GM19395 (cell line): ENCODE results near the gene LPP.

Source experiments
- ATAC-seq: cut with Tn5 transposase; IDR thresholded peaks from one replicate; pipeline ENCODE4 v1.9.1; 2021; ENCODE audit warnings: mild to moderate bottlenecking, moderate library complexity; ENCODE audit not compliant: unreplicated experiment

LPP gene

GRCh38 chr3:188533172-188533571 is 379.2 kb downstream of the LPP start:
- ATAC-seq = no peak

DNA sequence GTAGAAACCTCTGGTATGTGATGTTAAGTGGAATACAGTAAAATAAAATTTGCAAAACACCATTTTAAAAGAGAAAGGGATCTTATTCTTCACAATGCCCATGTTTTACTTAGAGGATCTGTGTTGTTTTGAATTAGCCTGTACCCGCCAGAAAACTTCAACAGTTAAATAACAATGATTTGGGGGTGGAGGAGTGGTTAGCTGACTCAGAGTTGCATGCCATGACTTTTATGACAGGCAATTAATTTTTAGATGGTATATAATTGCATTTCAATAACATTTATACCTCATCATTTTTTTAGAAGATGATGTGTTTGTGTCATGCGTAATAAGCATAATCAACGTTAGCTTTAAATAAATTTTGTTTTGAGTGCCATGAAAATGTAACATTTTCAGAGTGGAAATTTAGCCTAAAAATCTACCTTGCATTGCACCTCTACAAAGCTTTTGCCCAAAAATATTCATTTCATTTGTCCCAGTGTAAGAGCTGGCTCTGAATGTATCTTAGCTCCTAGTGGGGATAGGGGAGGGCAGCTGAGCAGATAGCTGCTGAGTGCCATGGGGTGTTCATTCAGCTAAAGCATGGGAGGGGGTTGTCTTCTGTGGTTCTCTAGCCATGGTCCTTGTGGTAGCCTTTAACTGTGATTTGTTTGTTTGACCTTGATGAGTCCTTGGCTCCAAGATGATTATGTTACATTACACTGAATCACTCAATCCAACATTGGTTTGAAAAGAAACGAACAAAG is 379.8 kb downstream of the LPP start:
- ATAC-seq = no peak

DNA sequence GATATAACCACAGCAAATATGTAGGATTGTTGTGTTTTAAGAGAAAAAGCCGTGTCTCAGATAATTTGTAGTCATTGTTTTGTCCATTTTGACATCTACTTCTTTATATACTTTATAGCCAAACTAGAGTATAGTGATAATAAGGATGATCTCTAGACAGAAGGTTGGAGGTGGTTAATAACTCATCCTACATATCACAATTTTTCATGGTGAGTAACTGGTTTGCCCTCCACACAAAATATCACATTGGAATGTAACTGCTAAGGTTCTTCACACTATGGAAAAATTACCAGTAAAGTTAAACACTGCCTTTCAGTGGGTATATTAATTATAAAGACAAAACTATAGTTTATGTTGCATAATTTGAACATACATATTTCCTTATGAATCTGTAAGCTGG is 380.7 kb downstream of the LPP start:
- no peak for ATAC-seq

DNA sequence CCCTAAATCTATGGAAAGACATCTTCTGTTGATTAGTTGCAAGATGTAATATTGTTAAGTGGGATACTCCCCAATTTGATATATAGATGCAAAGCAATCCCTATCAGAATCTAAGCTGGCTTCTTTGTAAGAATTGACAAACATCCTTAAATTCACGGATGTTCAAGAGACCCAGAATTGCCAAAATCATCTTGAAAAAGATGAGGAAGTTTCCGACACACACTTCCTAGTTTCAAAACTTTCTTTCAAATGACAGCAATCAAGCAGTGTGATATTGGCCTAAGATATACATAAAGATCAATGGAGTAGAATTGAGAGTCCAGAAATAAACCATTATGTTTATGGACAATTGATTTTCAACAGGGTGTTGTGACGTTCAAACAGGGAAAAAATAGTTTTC is 383.6 kb downstream of the LPP start:
- ATAC-seq = no peak

DNA sequence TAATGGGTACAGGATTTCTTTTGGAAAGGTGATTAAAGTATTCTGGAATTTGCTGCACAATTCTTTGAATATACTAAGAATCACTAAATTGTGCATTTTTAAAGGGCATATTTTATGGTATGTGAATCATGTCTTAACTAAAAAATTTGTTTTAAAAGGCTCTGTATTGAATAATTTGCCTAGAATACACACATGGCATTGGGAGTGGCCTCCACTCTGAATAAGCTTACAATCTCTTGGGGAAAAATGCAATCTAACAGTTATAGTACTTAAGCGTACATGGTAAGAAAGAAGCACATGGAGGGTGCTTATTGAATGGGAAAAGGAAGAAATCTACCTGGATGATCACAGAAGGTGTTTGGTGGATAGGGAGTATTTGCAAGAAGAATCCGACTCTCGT is 385.1 kb downstream of the LPP start:
- ATAC-seq = no peak

DNA sequence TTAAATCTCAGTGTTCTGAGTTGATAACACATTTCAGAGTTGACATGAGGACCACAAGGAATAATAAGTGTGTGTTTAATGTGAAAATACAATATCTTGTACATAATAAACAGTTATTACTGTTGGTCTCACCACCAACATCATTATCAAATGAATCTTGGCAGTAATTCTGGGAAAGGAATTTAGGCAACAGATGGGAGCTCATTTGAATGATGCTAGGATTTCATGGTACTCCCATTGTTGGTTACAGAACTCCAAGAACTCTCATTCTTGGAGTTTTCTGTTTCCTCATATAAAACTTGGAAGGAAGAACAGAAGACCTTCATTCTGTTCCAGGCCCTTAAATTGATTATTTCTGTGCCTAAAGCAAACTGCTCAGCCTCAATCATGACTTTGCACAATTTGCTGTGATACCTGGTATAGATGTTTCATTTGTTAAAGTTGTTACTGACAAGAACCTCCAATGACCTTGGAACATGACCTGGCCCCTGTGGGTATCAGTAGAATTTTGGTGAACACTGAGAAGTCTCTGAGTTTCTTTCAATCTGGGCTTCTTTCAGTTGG is 385.8 kb downstream of the LPP start:
- ATAC-seq = no peak

DNA sequence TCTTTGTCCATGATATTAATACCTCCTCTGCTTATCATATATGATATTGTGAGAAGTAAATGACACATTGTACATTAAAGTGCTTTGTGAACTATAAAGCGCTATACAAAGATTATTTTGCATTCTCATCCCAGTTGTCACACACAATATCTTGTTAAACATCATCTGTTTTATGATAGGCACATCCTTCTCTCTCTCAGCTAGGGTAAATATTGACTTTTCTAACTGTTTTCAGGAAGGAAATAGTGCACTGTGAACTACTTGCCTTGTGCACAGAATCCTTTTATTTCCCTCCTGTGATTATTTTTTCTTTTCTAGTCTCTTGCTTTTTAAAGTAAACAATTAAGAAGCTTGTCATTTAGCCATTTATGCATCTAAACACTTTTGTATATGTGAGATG is 388.2 kb downstream of the LPP start:
- no peak for ATAC-seq

- ATAC-seq = no peak
Measured at GRCh38 chr3:188544012-188544411, 390.1 kb downstream of the LPP start.

DNA sequence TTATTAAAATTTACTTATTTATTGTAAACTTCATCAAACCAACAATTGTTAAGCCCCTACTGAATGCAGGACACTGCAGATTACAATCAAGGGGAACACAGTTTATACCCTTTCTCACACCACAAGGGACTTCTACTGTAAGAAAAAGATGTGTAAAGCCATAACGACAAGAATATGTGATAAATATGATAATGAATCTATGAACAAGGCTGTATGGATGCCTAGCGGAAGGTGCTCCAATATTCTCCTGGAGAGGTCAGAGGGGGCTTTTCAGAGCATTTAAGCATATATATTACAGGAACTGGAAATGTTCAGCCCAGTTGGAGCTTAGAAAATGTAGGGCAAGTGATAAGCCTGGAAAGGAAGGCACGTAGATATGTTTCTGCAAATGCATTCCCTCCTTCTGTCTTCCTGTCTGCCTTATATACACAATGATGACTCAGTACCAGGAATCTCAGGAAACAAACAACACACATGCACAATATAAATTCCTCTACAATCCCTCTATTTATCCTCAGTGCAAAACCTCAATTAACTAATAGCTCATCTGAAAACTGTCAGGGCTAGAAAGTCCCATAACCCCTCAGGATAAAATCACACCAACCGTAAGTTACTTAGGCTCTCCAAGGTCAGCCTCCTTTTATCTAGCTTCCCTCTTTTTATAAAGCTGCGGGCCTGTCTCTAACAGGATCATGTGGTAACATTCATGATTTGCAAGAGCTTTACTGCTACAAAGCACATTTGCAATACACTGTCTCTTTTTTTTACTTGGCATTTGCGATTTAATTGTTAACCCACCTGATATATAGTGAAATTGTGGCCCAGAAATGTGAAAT is 393.1 kb downstream of the LPP start:
- no peak for ATAC-seq

GRCh38 chr3:188553569-188553968 is 399.6 kb downstream of the LPP start:
- no peak for ATAC-seq

- ATAC-seq = no peak
Measured at GRCh38 chr3:188554404-188554803, 400.4 kb downstream of the LPP start.

DNA sequence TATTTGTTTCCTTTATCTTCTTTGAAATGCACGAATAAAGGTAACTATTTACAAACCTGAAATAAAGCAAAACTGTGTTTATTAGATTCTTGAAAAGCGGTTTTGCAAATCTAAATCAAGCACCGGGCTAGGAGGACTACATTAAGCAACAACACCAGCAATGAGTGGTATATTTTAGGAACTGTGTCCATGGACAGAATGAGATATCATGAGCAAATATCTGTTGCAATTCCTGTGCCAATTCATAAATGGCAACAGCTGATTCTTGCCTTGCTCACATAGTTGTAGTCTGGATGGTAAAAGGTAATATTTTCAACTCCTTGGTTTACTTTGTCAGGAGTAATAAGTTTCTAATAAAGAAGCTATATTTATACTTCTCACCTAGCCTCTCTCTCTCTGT is 403.3 kb downstream of the LPP start:
- no peak for ATAC-seq

DNA sequence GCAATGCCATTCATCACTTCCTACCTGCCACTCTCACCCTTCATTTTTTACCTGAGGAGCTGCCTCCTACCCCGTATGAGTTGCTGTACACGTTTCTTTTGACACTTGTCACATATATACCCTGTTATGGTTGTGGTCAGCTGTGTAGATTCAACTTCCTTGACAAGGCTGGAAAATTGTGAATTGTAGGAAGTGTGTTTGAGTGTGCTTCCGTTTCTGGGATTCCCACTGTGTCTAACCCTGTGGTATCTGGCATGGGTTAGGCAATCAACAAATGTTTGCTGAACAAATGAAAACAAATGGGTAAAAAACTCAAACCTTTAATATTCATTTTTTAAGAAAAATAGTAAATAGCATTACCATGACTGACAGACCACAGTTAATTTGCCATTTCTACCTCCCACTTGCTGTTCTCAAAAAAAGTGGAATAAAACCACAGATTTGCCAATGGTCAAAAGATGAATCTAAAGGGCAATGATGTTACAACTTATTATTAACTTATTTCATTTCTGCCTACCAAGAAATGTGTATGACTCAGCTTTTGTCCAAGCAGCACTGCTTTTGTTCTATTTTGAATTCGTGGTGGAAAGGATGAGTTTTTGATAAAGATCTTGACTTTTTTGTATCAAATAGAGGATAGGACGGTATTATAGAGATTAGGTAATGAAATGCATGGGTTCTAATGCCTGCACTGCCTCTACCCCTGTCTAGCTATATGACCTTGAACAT is 404.6 kb downstream of the LPP start:
- no peak for ATAC-seq

DNA sequence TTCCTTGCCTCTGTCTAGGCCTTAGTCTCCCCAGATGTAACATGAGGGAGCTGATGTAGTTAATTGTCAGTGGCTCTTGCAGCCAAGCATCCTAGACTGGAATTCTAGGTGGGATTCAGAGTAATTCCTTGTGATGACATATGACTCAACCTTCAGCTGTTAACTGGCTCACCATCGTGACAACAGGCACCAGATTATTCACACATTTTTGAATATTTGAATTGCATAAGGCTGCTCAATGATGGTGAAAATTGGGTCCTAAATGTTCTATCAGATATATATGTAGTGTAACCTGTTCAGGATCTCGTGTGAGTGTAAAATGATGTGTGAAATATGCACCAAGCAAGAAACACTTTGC is 405.1 kb downstream of the LPP start:
- ATAC-seq = no peak

GRCh38 chr3:188559856-188560255 is 405.9 kb downstream of the LPP start:
- no peak for ATAC-seq

DNA sequence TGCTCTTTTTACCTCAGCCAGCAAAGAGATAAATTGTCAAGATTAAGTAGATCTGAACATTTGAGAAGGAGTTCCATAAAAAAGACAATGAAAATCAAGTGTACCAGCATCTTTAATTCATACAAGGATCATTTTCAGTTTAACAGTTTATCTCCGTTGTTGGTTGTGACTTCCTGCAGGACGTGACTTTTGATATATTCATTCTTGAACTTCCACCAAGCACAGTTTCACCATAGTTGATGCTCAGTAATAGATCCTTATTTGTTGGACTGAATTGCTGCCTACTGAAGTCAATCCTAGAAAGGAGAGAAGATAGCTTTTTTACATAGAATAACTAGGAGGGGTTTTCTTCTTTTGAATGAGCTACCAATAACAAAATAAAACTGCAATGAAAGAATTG is 408.2 kb downstream of the LPP start:
- ATAC-seq = no peak

DNA sequence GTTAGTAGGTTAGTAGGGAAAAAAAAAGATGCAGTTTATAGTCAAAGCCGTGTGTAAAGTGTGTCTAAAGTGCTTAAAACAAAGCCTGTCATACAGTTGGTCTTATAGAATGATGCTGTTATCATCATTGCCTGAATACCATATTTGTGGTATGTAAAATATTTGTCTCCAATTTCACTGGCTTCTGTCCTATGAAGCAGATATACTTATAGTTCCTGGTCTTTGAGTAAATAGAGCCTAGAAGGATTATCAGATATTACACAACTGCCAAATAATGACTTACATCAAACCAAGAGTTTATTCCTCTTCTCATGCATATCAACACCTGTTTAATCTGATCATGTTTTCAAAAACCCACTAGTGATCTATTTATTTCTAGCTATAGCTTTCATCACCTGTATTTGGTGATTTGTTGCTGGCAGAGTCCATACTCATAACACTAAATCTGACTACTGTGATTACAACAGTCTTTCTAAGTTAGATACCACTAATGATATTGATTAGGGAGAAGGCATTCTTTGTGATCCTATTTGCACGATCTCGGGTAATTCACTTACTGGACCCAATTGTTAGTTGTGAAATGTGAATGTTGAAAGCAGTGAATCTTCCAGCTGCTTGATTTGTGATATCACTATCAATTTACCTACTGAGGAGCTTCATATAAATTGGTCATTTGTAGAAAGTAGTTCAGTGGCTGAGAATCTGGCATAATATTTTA is 413.7 kb downstream of the LPP start:
- ATAC-seq = no peak

GRCh38 chr3:188568736-188569135 is 414.8 kb downstream of the LPP start:
- no peak for ATAC-seq

GRCh38 chr3:188571531-188572095 is 417.7 kb downstream of the LPP start:
- no peak for ATAC-seq

GRCh38 chr3:188573291-188573940 is 419.5 kb downstream of the LPP start:
- ATAC-seq = no peak
